Cardiac muscle cell (in vitro differentiated cells and primary cell): ENCODE data around the gene RNF187. TPM values are rescaled to one million over a fixed set of nuclear protein-coding genes. Genes with fewer than 3 reads are reported as not detected.

ENCODE experiments used
- DNase-seq, 2 donors: peaks; one replicate each; pipeline versions ENCODE4 v3.0.0 to v3.0.0-alpha.2; 2010 to 2017; ENCODE audit warnings: low read depth in 1 of 2, low spot score in 1 of 2
- H3K27ac ChIP-seq: fragments of 200-600 bp; sonication (generic); 2 replicates; pipeline ENCODE4 v1.5.1; 2016
- H3K27me3 ChIP-seq: fragments of 200-600 bp; sonication (generic); 2 replicates; pipeline ENCODE4 v1.6.0; 2016; ENCODE audit warnings: control low read depth
- H3K36me3 ChIP-seq: fragments of 200-600 bp; sonication (generic); 2 replicates; pipeline ENCODE4 v1.5.1; 2016; ENCODE audit warnings: control low read depth
- H3K4me1 ChIP-seq: fragments of 200-600 bp; sonication (generic); 2 replicates; pipeline ENCODE4 v1.8.1; 2017; ENCODE audit warnings: low read depth, mild to moderate bottlenecking, mixed run types
- H3K4me3 ChIP-seq: fragments of 200-600 bp; sonication (generic); 2 replicates; pipeline ENCODE4 v1.5.1; 2016; ENCODE audit warnings: mild to moderate bottlenecking
- H3K9me3 ChIP-seq: fragments of 200-600 bp; sonication (generic); 2 replicates; pipeline ENCODE4 v1.5.1; 2017; ENCODE audit warnings: low read depth, mild to moderate bottlenecking, control low read depth
- CTCF ChIP-seq: IDR thresholded peaks from 2 replicates; pipeline ENCODE4 v1.5.1; 2012; ENCODE audit warnings: low read depth, mild to moderate bottlenecking, low read length
- polyA plus RNA-seq: library from polyadenylated mRNA; unstranded; fragments of >200 nt; fragmentation: Nextera tagmentation; extraction: Ambion mirVana; gene quantifications from 2 replicates; pipeline ENCODE4 v1.2.1, GENCODE V29; 2016
- total RNA-seq: library from RNA; depleted of rRNA; stranded (reverse); fragments of >200 nt; gene quantifications from 2 replicates; pipeline ENCODE4 v1.2.3, GENCODE V29; 2016

Gene RNF187
- total and polyA plus RNA-seq, 2 experiments from 2014 or later: 86.5 to 213 TPM

DNA sequence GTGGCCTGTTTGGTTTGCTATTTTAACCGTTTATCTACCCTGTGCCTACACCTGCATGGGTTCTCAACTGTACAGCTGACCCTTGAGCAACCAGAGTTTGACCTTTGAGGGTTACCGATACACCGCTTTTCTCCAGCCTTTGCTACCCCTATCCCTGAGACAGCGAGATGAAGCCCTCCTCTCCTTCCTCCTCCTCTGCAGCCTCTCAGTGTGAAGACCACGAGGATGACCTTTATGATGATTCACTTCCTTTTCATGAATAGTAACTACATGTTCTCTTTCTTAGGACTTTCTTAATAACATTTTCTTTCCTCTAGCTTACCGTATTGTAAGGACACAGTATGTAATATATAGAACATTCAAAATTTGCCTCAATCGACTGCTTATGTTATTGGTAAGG, 14.5 kb upstream of the RNF187 start:
- Histone ChIP-seq H3K4me3 (no peak overlapping the region), H3K4me1 (peaks cover 2% of the 10 kb centered on the region), H3K36me3 (no peaks in the 10 kb centered on the region), H3K27ac (no peak overlapping the region), H3K9me3 (no peaks in the 10 kb centered on the region), H3K27me3 (peaks cover 25% of the 10 kb centered on the region)
- TF ChIP-seq CTCF: no peak
- DNase-seq: peak in 1 of 2 donors; percentile 40

DNA sequence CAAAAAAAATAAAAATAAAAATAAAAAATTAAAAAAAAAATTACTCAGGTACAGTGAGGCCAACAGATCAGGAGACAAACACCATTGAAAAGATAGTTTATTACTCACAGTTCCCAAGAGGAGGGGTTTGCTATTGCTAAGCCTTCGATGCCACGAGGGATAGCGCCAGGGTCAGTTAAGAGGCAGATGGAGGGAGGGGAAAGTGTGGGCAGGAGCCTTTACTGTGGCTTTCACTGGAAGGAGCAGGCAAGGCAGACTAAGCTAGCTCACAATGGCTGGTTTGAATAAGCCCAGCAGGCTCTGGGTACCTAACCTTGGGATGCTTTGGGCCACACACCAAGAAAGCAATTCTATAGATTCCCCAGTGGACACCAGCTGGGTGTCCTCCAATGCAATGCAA, 12.7 kb upstream of the RNF187 start:
- Histone ChIP-seq H3K4me3 (no peak overlapping the region), H3K4me1 (peaks cover 16% of the 10 kb centered on the region), H3K36me3 (no peaks in the 10 kb centered on the region), H3K9me3 (no peaks in the 10 kb centered on the region), H3K27me3 (peaks cover 7% of the 10 kb centered on the region), H3K27ac (no peak overlapping the region)
- TF ChIP-seq CTCF: no peak
- DNase-seq: no peak

GRCh38 chr1:228475812-228476211, 11.4 kb upstream of the RNF187 start:
- H3K4me1 ChIP-seq: peaks cover 17% of the 10 kb centered on the region
- no peaks in the 10 kb centered on the region for H3K27me3 ChIP-seq
- H3K4me3 ChIP-seq: no peak overlapping the region
- no peaks in the 10 kb centered on the region for H3K9me3 ChIP-seq
- no peak for DNase-seq
- H3K27ac ChIP-seq: no peak overlapping the region
- TF ChIP-seq CTCF: no peak
- H3K36me3 ChIP-seq: no peaks in the 10 kb centered on the region

GRCh38 chr1:228477263-228477662, 9.9 kb upstream of the RNF187 start:
- Histone ChIP-seq H3K27me3 (no peaks in the 10 kb centered on the region), H3K36me3 (no peaks in the 10 kb centered on the region), H3K9me3 (no peaks in the 10 kb centered on the region), H3K4me1 (peaks cover 17% of the 10 kb centered on the region), H3K4me3 (no peak overlapping the region), H3K27ac (no peak overlapping the region)
- no peak for DNase-seq
- TF ChIP-seq CTCF: no peak

- Histone ChIP-seq H3K27ac (no peak overlapping the region), H3K9me3 (no peaks in the 10 kb centered on the region), H3K36me3 (no peaks in the 10 kb centered on the region), H3K27me3 (no peaks in the 10 kb centered on the region), H3K4me3 (no peak overlapping the region), H3K4me1 (peaks cover 17% of the 10 kb centered on the region)
- no peak for DNase-seq
- TF ChIP-seq CTCF: no peak
Measured at GRCh38 chr1:228478326-228478725, 8.9 kb upstream of the RNF187 start.
